Brain microvascular endothelial cell (primary cell): ENCODE data around the gene CIZ1.

Experiments used
- DNase-seq: peaks from one replicate; pipeline ENCODE4 v3.0.0-alpha.2; 2020
- H3K27ac ChIP-seq: fragments of 250-450 bp; sonication (Bioruptor Pico); 2 replicates; pipeline ENCODE4 v1.5.1; 2020; ENCODE audit warnings: mild to moderate bottlenecking, moderate library complexity
- H3K27me3 ChIP-seq: fragments of 250-450 bp; sonication (Bioruptor Pico); replicated peaks from 2 replicates; pipeline ENCODE4 v1.5.1; 2020; ENCODE audit warnings: mild to moderate bottlenecking
- H3K36me3 ChIP-seq: fragments of 250-450 bp; sonication (Bioruptor Pico); replicated peaks from 2 replicates; pipeline ENCODE4 v1.5.1; 2020; ENCODE audit warnings: mild to moderate bottlenecking
- H3K4me3 ChIP-seq: 2 replicates; pipeline ENCODE4 v1.5.1; 2011; ENCODE audit warnings: low read depth, mild to moderate bottlenecking, control low read depth, low read length, moderate library complexity
- CTCF ChIP-seq: IDR thresholded peaks from 2 replicates; pipeline ENCODE4 v1.5.1; 2011; ENCODE audit warnings: low read depth, mild to moderate bottlenecking, moderate library complexity, low read length, control low read depth, inconsistent platforms; ENCODE audit errors: missing control alignments
- in situ Hi-C: cut with HindIII; loops from 2 replicates; pipeline ENCODE4 v1.10.0; 2017; ENCODE audit warnings: low sequenced_read_pairs, low pct_ligation_motif_present

CIZ1 gene

GRCh38 chr9:128123451-128124080 is 67.8 kb downstream of the CIZ1 start:
- no peak for TF ChIP-seq CTCF
- in situ Hi-C loops = no loop called here
- H3K27me3 ChIP-seq = no peaks in the 10 kb centered on the region
- no peak overlapping the region for H3K4me3 ChIP-seq
- DNase-seq = no peak
- H3K36me3 ChIP-seq = peaks cover 25% of the 10 kb centered on the region
- no peak overlapping the region for H3K27ac ChIP-seq

- in situ Hi-C loops = no loop called here
Observed at GRCh38 chr9:128122809-128123175, 68.6 kb downstream of the CIZ1 start.

DNA sequence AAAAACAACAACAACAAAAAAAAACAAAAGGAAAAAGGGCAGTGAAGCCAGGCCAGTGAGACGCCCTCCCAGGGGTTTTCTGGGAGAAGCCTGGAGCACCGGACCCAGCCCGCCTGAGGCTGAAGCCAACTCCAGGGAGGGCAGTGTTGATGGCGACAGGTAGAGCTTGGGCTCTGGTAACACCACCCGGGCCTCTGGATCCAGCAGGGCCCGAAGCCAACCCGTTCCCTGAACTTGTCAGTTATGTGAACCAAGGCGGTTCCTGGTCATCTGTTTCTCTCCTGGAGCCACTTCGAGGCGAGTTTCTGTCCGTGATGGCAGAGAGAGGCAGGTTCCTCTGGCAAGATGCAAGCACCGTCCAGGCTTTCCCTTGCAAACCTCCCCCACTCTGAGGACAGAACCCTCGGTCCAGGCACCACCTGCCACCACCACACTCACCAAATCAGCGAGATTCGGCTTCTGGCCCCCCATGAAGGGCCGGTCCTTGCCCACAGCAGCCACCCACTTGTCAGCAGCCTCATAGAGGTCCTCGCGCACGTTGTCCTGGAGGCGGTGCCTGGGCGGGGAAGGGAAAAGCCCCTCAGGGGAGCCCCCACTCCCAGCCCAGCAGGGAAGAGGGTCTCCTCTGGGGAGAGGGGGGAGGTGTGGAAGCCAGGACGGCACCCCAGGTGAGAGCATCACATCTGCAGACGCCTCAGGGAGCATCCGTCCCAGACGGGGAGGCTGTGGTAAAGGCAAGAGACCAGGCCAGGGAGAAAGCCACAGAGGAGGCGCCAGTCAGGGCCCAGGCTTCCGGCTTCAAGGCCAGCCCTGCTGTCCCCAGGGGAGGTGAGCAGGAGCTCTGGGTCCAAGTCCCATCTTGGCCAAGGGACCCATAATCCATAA is 69.2 kb downstream of the CIZ1 start:
- TF ChIP-seq CTCF = no peak
- in situ Hi-C loops = no loop called here
- H3K27ac ChIP-seq = no peak overlapping the region
- peaks cover 25% of the 10 kb centered on the region for H3K36me3 ChIP-seq
- no peak for DNase-seq
- H3K27me3 ChIP-seq = no peaks in the 10 kb centered on the region
- H3K4me3 ChIP-seq = no peak overlapping the region

More at GRCh38 chr9:128122809-128123175, 68.6 kb downstream of the CIZ1 start:
- H3K4me3 ChIP-seq = no peak overlapping the region
- H3K36me3 ChIP-seq = peaks cover 25% of the 10 kb centered on the region
- no peaks in the 10 kb centered on the region for H3K27me3 ChIP-seq
- no peak for DNase-seq
- no peak overlapping the region for H3K27ac ChIP-seq
- no peak for TF ChIP-seq CTCF

DNA sequence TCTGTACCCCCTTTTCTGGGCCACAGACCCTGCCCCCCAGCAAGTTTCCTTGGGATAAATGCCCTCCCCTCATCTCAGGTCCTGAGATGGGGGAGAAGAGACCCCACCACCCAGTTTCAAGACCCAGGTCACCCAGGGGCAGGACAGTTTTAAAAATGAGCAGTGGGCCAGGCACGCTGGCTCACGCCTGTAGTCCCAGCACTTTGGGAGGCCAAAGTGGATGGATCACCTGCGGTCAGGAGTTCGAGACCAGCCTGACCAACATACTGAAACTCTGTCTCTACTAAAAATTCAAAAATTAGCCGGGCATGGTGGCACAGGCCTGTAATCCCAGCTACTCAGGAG is 69.9 kb downstream of the CIZ1 start:
- in situ Hi-C loops = no loop called here
- peaks cover 25% of the 10 kb centered on the region for H3K36me3 ChIP-seq

DNA sequence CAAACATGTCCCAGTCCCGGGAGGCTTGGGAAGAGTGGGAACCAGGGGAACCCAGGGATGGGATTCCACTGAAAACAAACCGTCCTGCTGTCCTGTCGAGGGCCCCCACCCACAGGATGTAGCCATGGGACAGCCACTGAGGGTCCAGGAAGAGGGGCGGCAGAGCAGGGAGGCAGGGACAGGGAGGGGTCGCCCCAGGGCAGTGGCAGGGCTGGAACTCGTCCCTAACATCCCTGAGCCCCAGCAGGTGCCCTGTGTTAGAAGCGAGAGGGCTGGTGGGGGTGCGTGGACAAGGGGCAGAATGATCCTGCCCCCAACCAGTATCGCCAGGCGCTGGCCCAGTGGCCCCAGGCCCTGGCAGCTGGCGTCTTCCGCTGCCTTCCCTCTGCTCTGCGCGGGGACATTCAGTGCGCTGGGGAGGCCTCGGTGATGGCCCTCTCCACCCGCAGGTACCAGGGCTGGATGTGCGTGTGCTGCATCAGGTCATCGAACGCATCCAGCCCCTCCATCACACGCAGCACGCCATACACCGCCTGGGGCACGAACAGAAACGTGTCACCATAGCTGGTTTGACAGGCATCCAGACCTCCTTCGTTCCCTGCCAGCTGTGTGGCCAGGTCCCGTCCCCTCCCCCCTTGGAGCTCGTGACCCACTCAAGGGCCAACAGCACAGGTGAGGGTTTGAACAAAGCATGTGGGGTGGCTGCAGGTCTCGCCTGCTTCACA is 70.5 kb downstream of the CIZ1 start:
- Histone ChIP-seq H3K27ac (no peak overlapping the region), H3K27me3 (no peaks in the 10 kb centered on the region), H3K4me3 (no peak overlapping the region), H3K36me3 (peaks cover 25% of the 10 kb centered on the region)
- TF ChIP-seq CTCF = no peak
- no peak for DNase-seq
- in situ Hi-C loops = no loop called here

More for the DNA sequence above, 69.9 kb downstream of the CIZ1 start:
- H3K27ac ChIP-seq = no peak overlapping the region
- no peaks in the 10 kb centered on the region for H3K27me3 ChIP-seq
- TF ChIP-seq CTCF = no peak
- DNase-seq = no peak
- H3K4me3 ChIP-seq = no peak overlapping the region
